Neural cell (in vitro differentiated cells): ENCODE data around the gene CDCA3. TPM values are rescaled to one million over a fixed set of nuclear protein-coding genes. Genes with fewer than 3 reads are reported as not detected.

Source experiments
- H2AFZ ChIP-seq: fragments of 200-600, 300-800 bp; sonication (generic), shearing (Covaris generic); 2 replicates; pipeline ENCODE4 v1.6.0; 2014; ENCODE audit warnings: low read depth, mild to moderate bottlenecking, antibody characterized with exemption, low read length, moderate library complexity
- H3F3A ChIP-seq: fragments of 200-600 bp; shearing (Covaris generic); 2 replicates; pipeline ENCODE4 v1.6.1; 2016; ENCODE audit warnings: mild to moderate bottlenecking, moderate library complexity, mixed read lengths, antibody characterized with exemption, low read length; ENCODE audit not compliant: insufficient read depth, poor library complexity, severe bottlenecking
- H3K27ac ChIP-seq: fragments of 200-600, 300-800 bp; sonication (generic), shearing (Covaris generic); 2 replicates; pipeline ENCODE4 v1.5.1; 2014; ENCODE audit warnings: mild to moderate bottlenecking, low read length, moderate library complexity
- H3K27me3 ChIP-seq: fragments of 300-800, 200-600 bp; sonication (generic), shearing (Covaris generic); 2 replicates; pipeline ENCODE4 v1.6.0; 2014; ENCODE audit warnings: mild to moderate bottlenecking, low read depth, low read length, moderate library complexity; ENCODE audit not compliant: insufficient read depth
- H3K36me3 ChIP-seq: fragments of 300-800, 200-600 bp; sonication (generic), shearing (Covaris generic); 2 replicates; pipeline ENCODE4 v1.5.1; 2014; ENCODE audit warnings: mild to moderate bottlenecking, antibody characterized with exemption, low read length, moderate library complexity; ENCODE audit not compliant: insufficient read depth
- H3K4me2 ChIP-seq: fragments of 300-800, 200-600 bp; sonication (generic), shearing (Covaris generic); 2 replicates; pipeline ENCODE4 v1.6.0; 2014; ENCODE audit warnings: mild to moderate bottlenecking, low read length
- H3K4me3 ChIP-seq: fragments of 300-800, 200-600 bp; sonication (generic), shearing (Covaris generic); 2 replicates; pipeline ENCODE4 v1.5.1; 2014; ENCODE audit warnings: mild to moderate bottlenecking, low read length, moderate library complexity
- H3K79me2 ChIP-seq: fragments of 200-600 bp; shearing (Covaris generic); replicated peaks from 2 replicates; pipeline ENCODE4 v1.6.0; 2014; ENCODE audit warnings: mild to moderate bottlenecking, low read length, moderate library complexity; ENCODE audit not compliant: insufficient read depth
- H3K9ac ChIP-seq: fragments of 300-800, 200-600 bp; sonication (generic), shearing (Covaris generic); 2 replicates; pipeline ENCODE4 v1.6.1; 2016; ENCODE audit warnings: mild to moderate bottlenecking, low read length, mixed read lengths
- H3K9me2 ChIP-seq: fragments of 200-600 bp; shearing (Covaris generic); 2 replicates; pipeline ENCODE4 v1.6.1; 2016; ENCODE audit warnings: mild to moderate bottlenecking, low read length, mixed read lengths; ENCODE audit not compliant: insufficient read depth
- H3K9me3 ChIP-seq: fragments of 200-600, 300-800 bp; sonication (generic), shearing (Covaris generic); 2 replicates; pipeline ENCODE4 v1.6.1; 2016; ENCODE audit warnings: mild to moderate bottlenecking, mixed run types, low read length, moderate library complexity, mixed read lengths
- H4K20me1 ChIP-seq: fragments of 200-600 bp; shearing (Covaris generic); 2 replicates; pipeline ENCODE4 v1.6.1; 2016; ENCODE audit warnings: mild to moderate bottlenecking, mixed run types; ENCODE audit not compliant: insufficient read depth
- EP300 ChIP-seq: fragments of 450-650 bp; conservative IDR thresholded peaks from 2 replicates; pipeline ENCODE4 v1.6.1; 2014; ENCODE audit warnings: antibody characterized with exemption, mild to moderate bottlenecking, moderate library complexity; ENCODE audit not compliant: poor library complexity, severe bottlenecking
- EZH2 ChIP-seq: fragments of 200-600, 300-800 bp; shearing (Covaris generic), sonication (generic); IDR thresholded peaks from 2 replicates; pipeline ENCODE4 v1.6.1; 2014; ENCODE audit warnings: antibody characterized with exemption, low read length, borderline replicate concordance, mild to moderate bottlenecking; ENCODE audit not compliant: insufficient read depth, poor library complexity, severe bottlenecking
- MXI1 ChIP-seq: fragments of 450-650 bp; conservative IDR thresholded peaks from 2 replicates; pipeline ENCODE4 v1.6.1; 2014; ENCODE audit warnings: antibody characterized with exemption, mild to moderate bottlenecking; ENCODE audit not compliant: poor library complexity, severe bottlenecking
- POLR2AphosphoS5 ChIP-seq: IDR thresholded peaks from 2 replicates; pipeline ENCODE4 v1.6.1; 2012
- RAD21 ChIP-seq: fragments of 450-650 bp; conservative IDR thresholded peaks from 2 replicates; pipeline ENCODE4 v1.6.1; 2014; ENCODE audit warnings: antibody characterized with exemption, mild to moderate bottlenecking, moderate library complexity
- SMC3 ChIP-seq: fragments of 450-650 bp; conservative IDR thresholded peaks from 2 replicates; pipeline ENCODE4 v1.6.1; 2014; ENCODE audit warnings: antibody characterized with exemption, mild to moderate bottlenecking, moderate library complexity; ENCODE audit not compliant: poor library complexity
- TAF1 ChIP-seq: IDR thresholded peaks from 2 replicates; pipeline ENCODE4 v1.6.1; 2012; ENCODE audit warnings: low read depth
- polyA plus RNA-seq: library from polyadenylated mRNA; depleted of rRNA; stranded (reverse); fragments of >200 nt; gene quantifications from 2 replicates; pipeline ENCODE4 v1.2.3, GENCODE V29; 2014
- TF ChIP-seq, protein P1 (sequence below): fragments of 450-650 bp; IDR thresholded peaks from 2 replicates; pipeline ENCODE4 v1.5.1; 2014; ENCODE audit warnings: antibody characterized with exemption, mild to moderate bottlenecking, moderate library complexity; ENCODE audit not compliant: poor library complexity, severe bottlenecking
- TF ChIP-seq, protein P2 (sequence below): IDR thresholded peaks from 2 replicates; pipeline ENCODE4 v1.6.1; 2012; ENCODE audit warnings: borderline replicate concordance

The CDCA3 gene
- polyA plus RNA-seq, 1 donor from 2014 or later, result 7.3 TPM

DNA sequence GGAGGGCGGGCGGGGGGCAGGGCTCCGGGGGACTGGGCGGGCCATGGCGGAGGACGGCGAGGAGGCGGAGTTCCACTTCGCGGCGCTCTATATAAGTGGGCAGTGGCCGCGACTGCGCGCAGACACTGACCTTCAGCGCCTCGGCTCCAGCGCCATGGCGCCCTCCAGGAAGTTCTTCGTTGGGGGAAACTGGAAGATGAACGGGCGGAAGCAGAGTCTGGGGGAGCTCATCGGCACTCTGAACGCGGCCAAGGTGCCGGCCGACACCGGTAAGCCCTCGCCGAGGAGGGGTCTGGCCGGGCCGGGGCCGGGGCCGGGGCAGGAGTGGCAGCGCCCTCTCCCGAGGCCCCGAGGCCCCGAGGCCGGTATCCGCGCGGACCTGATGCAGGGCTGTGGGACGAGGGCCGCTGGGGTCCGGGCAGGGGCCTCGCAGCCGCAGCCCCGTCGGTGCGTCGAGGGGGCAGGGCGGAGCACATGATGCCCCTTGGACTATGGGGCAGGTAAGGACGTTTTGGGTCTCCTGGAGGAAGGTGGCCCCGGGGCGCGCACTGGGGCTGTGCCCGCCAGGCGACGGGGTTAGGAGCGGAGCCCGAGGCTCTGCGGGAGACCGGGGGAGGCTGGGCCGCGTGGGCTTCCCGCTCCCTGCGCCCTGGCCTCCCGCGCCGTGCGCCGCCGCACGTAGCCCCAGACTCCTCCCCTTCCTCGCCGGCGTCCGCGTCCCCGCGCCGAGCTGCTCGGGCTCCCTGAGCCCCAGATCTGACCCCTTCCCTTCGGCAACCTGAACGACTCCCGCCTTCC lies 16.5 kb upstream of the CDCA3 start, which contains the start of gene TPI1:
TPI1 (plus strand) TSS at position 119 of the 798 bp plus-strand sequence; CDS start at position 155, 36 bp downstream.
- Histone ChIP-seq H3K27ac (peak within 1 kb of the TSS; percentile 67), H3K4me2 (peak within 1 kb of the TSS; percentile 89), H3K36me3 (no peaks in the 10 kb centered on the region), H3K9ac (peak within 1 kb of the TSS; percentile 74), H2AFZ (peak within 1 kb of the TSS; percentile 68), H3K4me3 (peak within 1 kb of the TSS; percentile 83), H3K9me2 (no peaks in the 10 kb centered on the region), H3K27me3 (no peaks in the 10 kb centered on the region), H3F3A (peaks cover 3% of the 10 kb centered on the region), H3K79me2 (no peaks in the 10 kb centered on the region), H3K9me3 (no peaks in the 10 kb centered on the region), H4K20me1 (no peaks in the 10 kb centered on the region)
- TF ChIP-seq POLR2AphosphoS5 (peak; percentile 71), MXI1 (peak; percentile 82), TAF1 (no peak), RAD21 (no peak), SMC3 (no peak), EP300 (no peak), EZH2 (no peak)
- TF ChIP-seq, protein P1, sequence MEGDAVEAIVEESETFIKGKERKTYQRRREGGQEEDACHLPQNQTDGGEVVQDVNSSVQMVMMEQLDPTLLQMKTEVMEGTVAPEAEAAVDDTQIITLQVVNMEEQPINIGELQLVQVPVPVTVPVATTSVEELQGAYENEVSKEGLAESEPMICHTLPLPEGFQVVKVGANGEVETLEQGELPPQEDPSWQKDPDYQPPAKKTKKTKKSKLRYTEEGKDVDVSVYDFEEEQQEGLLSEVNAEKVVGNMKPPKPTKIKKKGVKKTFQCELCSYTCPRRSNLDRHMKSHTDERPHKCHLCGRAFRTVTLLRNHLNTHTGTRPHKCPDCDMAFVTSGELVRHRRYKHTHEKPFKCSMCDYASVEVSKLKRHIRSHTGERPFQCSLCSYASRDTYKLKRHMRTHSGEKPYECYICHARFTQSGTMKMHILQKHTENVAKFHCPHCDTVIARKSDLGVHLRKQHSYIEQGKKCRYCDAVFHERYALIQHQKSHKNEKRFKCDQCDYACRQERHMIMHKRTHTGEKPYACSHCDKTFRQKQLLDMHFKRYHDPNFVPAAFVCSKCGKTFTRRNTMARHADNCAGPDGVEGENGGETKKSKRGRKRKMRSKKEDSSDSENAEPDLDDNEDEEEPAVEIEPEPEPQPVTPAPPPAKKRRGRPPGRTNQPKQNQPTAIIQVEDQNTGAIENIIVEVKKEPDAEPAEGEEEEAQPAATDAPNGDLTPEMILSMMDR, result no peak
- TF ChIP-seq, protein P2, sequence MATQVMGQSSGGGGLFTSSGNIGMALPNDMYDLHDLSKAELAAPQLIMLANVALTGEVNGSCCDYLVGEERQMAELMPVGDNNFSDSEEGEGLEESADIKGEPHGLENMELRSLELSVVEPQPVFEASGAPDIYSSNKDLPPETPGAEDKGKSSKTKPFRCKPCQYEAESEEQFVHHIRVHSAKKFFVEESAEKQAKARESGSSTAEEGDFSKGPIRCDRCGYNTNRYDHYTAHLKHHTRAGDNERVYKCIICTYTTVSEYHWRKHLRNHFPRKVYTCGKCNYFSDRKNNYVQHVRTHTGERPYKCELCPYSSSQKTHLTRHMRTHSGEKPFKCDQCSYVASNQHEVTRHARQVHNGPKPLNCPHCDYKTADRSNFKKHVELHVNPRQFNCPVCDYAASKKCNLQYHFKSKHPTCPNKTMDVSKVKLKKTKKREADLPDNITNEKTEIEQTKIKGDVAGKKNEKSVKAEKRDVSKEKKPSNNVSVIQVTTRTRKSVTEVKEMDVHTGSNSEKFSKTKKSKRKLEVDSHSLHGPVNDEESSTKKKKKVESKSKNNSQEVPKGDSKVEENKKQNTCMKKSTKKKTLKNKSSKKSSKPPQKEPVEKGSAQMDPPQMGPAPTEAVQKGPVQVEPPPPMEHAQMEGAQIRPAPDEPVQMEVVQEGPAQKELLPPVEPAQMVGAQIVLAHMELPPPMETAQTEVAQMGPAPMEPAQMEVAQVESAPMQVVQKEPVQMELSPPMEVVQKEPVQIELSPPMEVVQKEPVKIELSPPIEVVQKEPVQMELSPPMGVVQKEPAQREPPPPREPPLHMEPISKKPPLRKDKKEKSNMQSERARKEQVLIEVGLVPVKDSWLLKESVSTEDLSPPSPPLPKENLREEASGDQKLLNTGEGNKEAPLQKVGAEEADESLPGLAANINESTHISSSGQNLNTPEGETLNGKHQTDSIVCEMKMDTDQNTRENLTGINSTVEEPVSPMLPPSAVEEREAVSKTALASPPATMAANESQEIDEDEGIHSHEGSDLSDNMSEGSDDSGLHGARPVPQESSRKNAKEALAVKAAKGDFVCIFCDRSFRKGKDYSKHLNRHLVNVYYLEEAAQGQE, result no peak

GRCh38 chr12:6866920-6867412 lies 15.9 kb upstream of the CDCA3 start:
- Histone ChIP-seq H3F3A (peaks cover 3% of the 10 kb centered on the region), H3K4me2 (peak overlapping the region; percentile 25), H3K36me3 (no peaks in the 10 kb centered on the region), H3K9me3 (no peaks in the 10 kb centered on the region), H3K9me2 (no peaks in the 10 kb centered on the region), H3K4me3 (peak overlapping the region; percentile 83), H3K27me3 (no peaks in the 10 kb centered on the region), H3K27ac (peak overlapping the region; percentile 32), H2AFZ (peak overlapping the region; percentile 10), H4K20me1 (no peaks in the 10 kb centered on the region), H3K9ac (peak overlapping the region; percentile 59), H3K79me2 (no peaks in the 10 kb centered on the region)
- TF ChIP-seq MXI1, result no peak
- TF ChIP-seq, protein P1, result no peak
